Fibroblast of lung (primary cell): ENCODE measurements around the gene NR2E1.

Experiments used
- CTCF ChIP-seq, 2 donors: IDR thresholded peaks in 1 of 2; conservative IDR thresholded peaks in 1 of 2; 1 replicate in 1 of 2; 2 replicates in 1 of 2; pipeline ENCODE4 v1.5.1; 2011 to 2012; ENCODE audit warnings: low read length in 2 of 2, control low read depth in 1 of 2, inconsistent platforms in 1 of 2, low read depth in 1 of 2, mild to moderate bottlenecking in 1 of 2
- EZH2 ChIP-seq: IDR thresholded peaks from 2 replicates; pipeline ENCODE4 v1.5.1; 2012; ENCODE audit warnings: low read length, control low read depth, mild to moderate bottlenecking; ENCODE audit errors: missing control alignments

GRCh38 chr6:108167449-108168089 lies 1.7 kb downstream of the NR2E1 start:
- TF ChIP-seq CTCF (conservative IDR thresholded peaks at IDR 0.05 in 1 of 2, IDR thresholded peaks at IDR 0.05 in 1 of 2; ENCODE audit: low read depth in 1 of 2, low read length in 2 of 2) (no peak), EZH2 (peak; percentile 14)
